Measurements from ENCODE around the gene GRIK3.

The GRIK3 gene

GRCh38 chr1:36753451-36753850 lies 280.9 kb downstream of the GRIK3 start:
- TF ChIP-seq CTCF (IDR thresholded peaks at IDR 0.05; ENCODE audit: low read depth, low read length): no peak
- no peaks in the 10 kb centered on the region for H3K9me3 ChIP-seq
- no peaks in the 10 kb centered on the region for H3K4me1 ChIP-seq
- DNase-seq: no peak
- H3K27me3 ChIP-seq: no peaks in the 10 kb centered on the region
- no peak overlapping the region for H3K4me3 ChIP-seq (ENCODE audit: low read depth, low read length)
- H3K36me3 ChIP-seq: no peaks in the 10 kb centered on the region

DNA sequence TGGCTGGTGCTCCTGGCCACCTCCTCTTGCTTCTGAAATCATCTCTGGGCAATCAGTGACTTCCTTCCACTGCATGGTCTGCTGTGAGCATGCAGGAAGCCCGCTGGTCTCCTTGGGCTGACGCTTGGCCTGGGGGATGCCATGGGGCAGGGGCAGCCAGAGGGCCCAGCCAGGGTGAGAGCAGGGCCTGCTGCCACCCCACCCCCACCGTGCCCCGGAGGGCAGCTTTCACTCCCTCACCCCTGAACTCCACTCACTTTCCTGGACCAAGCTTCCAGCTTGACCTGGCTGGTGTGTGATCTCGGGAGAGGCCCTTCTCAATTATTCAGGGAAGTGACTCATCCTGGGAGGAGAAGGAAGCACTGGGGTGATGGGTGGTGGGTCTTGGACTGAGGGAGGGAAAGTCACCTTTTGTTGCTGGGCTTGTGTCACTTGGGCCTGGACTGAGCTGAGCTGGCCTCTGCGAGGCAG lies 281.4 kb downstream of the GRIK3 start:
- TF ChIP-seq CTCF (IDR thresholded peaks at IDR 0.05; ENCODE audit: low read depth, low read length): no peak
- H3K9me3 ChIP-seq: no peaks in the 10 kb centered on the region
- H3K27me3 ChIP-seq: no peaks in the 10 kb centered on the region
- no peak for DNase-seq
- no peaks in the 10 kb centered on the region for H3K4me1 ChIP-seq
- H3K4me3 ChIP-seq (ENCODE audit: low read depth, low read length): no peak overlapping the region
- no peaks in the 10 kb centered on the region for H3K36me3 ChIP-seq

- no peaks in the 10 kb centered on the region for H3K36me3 ChIP-seq
- no peaks in the 10 kb centered on the region for H3K4me1 ChIP-seq
- no peaks in the 10 kb centered on the region for H3K27me3 ChIP-seq
- no peak overlapping the region for H3K4me3 ChIP-seq (ENCODE audit: low read depth, low read length)
- H3K9me3 ChIP-seq: no peaks in the 10 kb centered on the region
- TF ChIP-seq CTCF (IDR thresholded peaks at IDR 0.05; ENCODE audit: low read depth, low read length): no peak
- no peak for DNase-seq
These were observed 281.9 kb downstream of the GRIK3 start for GRCh38 chr1:36752431-36752830.

GRCh38 chr1:36751525-36751924 lies 282.8 kb downstream of the GRIK3 start:
- H3K4me3 ChIP-seq (ENCODE audit: low read depth, low read length): no peak overlapping the region
- no peak for DNase-seq
- no peaks in the 10 kb centered on the region for H3K9me3 ChIP-seq
- H3K27me3 ChIP-seq: no peaks in the 10 kb centered on the region
- no peaks in the 10 kb centered on the region for H3K4me1 ChIP-seq
- no peak for TF ChIP-seq CTCF (IDR thresholded peaks at IDR 0.05; ENCODE audit: low read depth, low read length)
- no peaks in the 10 kb centered on the region for H3K36me3 ChIP-seq

DNA sequence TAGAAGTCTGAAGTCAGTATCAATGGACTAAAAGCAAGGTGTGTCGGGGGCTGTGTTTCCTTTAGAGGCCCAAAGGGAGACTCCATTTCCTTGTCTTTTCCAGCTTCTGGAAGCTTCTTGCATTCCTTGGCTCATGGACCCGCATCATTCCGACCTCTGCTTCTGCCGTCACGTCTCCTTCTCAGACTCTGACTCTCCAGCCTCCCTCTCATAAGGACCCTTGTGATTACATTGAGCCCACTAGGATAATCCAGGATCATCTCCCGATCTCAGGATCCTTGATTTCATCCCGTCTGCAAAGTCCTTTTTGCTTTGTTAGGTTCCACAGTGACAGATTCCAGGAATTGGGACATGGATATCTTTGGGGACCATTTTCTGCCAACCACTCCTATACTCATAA lies 285.8 kb downstream of the GRIK3 start:
- no peaks in the 10 kb centered on the region for H3K4me1 ChIP-seq
- no peak for TF ChIP-seq CTCF (IDR thresholded peaks at IDR 0.05; ENCODE audit: low read depth, low read length)
- no peaks in the 10 kb centered on the region for H3K9me3 ChIP-seq
- no peak overlapping the region for H3K4me3 ChIP-seq (ENCODE audit: low read depth, low read length)
- DNase-seq: no peak
- H3K36me3 ChIP-seq: no peaks in the 10 kb centered on the region
- H3K27me3 ChIP-seq: no peaks in the 10 kb centered on the region
